GM12891 (cell line): ENCODE measurements around the gene ITPRID2.

ENCODE experiments used
- POLR2AphosphoS5 ChIP-seq: IDR thresholded peaks from 2 replicates; pipeline ENCODE4 v1.6.1; 2011; ENCODE audit warnings: low read depth, low read length, control low read depth
- SPI1 ChIP-seq: IDR thresholded peaks from 2 replicates; pipeline ENCODE4 v1.6.1; 2011; ENCODE audit warnings: low read depth, low read length, control low read depth

DNA sequence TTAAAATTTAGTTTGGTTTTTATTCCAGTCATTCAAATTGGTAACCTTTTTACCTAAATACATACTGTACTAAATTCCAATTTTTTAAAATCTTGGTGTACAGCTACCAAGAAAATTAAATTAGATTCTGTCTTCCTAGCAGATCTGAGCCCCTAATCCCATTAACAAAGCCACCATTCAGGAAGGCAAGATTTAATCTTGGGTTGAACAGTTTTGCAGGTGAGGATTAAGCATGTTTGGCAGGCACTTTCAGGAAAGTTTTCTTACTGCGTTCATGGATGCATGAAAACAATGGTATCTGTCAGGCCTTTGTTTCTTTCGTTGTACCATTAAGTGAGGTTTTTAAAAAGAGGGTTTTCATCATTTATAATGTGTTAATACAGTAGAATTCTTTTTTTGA, 32.8 kb downstream of the ITPRID2 start:
- no peak for TF ChIP-seq POLR2AphosphoS5
- TF ChIP-seq SPI1, result no peak
